COLO829 (cell line): Measurements from ENCODE around the gene OPCML.
"Not testable (repeated sequence)": the region's sequence is repeated elsewhere in the genome, so short reads cannot be mapped to it uniquely, and the experiment has no call there.

Experiments used
- DNase-seq: peaks from one replicate; pipeline ENCODE4 v3.0.0; 2012; ENCODE audit warnings: low spot score

OPCML gene

GRCh38 chr11:132422722-132423121 is 1109.6 kb downstream of the OPCML start:
- no peak for DNase-seq

GRCh38 chr11:132421555-132421954 is 1110.7 kb downstream of the OPCML start:
- DNase-seq: no peak

- DNase-seq: no peak
Observed at GRCh38 chr11:132414451-132414850, 1117.8 kb downstream of the OPCML start.

- DNase-seq: no peak
Observed at GRCh38 chr11:132410383-132410782, 1121.9 kb downstream of the OPCML start.

GRCh38 chr11:132409573-132410355 is 1122.5 kb downstream of the OPCML start:
- DNase-seq: no peak

GRCh38 chr11:132408877-132409276 is 1123.4 kb downstream of the OPCML start:
- no peak for DNase-seq

- no peak for DNase-seq
Observed at GRCh38 chr11:132405728-132406127, 1126.6 kb downstream of the OPCML start.

- DNase-seq: no peak
Observed at GRCh38 chr11:132402071-132402684, 1130.1 kb downstream of the OPCML start.

- no peak for DNase-seq
Observed at GRCh38 chr11:132396318-132396717, 1136.0 kb downstream of the OPCML start.

- DNase-seq: no peak
Observed at GRCh38 chr11:132395434-132395833, 1136.9 kb downstream of the OPCML start.

- no peak for DNase-seq
Observed at GRCh38 chr11:132379540-132379939, 1152.8 kb downstream of the OPCML start.

- DNase-seq: no peak
Observed at GRCh38 chr11:132373405-132374143, 1158.7 kb downstream of the OPCML start.

- not testable (repeated sequence) for DNase-seq
Observed at GRCh38 chr11:132370114-132370513, 1162.2 kb downstream of the OPCML start.

- no peak for DNase-seq
Observed at GRCh38 chr11:132367293-132367692, 1165.0 kb downstream of the OPCML start.

- no peak for DNase-seq
Observed at GRCh38 chr11:132365650-132366049, 1166.7 kb downstream of the OPCML start.
